ENCODE data around the gene CRYAA. TPM values are rescaled to one million over a fixed set of nuclear protein-coding genes. Genes with fewer than 3 reads are reported as not detected.
"Not testable (repeated sequence)": the region's sequence is repeated elsewhere in the genome, so short reads cannot be mapped to it uniquely, and the experiment has no call there.

The CRYAA gene
- total RNA-seq (2022) = not detected in 2 replicates
- Bru-seq, nascent RNA = percentile 12 among the genes with signal in this experiment
- not detected for BruChase-seq, experiment 1, labeled RNA remaining after a 6-hour chase
- BruChase-seq, experiment 2, labeled RNA remaining after a 2-hour chase = not detected
- long read RNA-seq = 0 reads

GRCh38 chr21:43168708-43169107 lies at the start of gene CRYAA:
CRYAA (plus strand) TSS chr21:43169008; CDS start chr21:43169100, 92 bp downstream.
- CTCF ChIA-PET; H3K27me3 Mint-ChIP-seq (ENCODE audit: unreplicated experiment); H3K27ac Mint-ChIP-seq (ENCODE audit: unreplicated experiment); H3K4me1 Mint-ChIP-seq (ENCODE audit: low read depth, unreplicated experiment); H3K9me3 Mint-ChIP-seq (ENCODE audit: low read depth, unreplicated experiment); H3K4me3 Mint-ChIP-seq (ENCODE audit: low read depth, unreplicated experiment); DNase-seq; H3K36me3 Mint-ChIP-seq (ENCODE audit: insufficient read depth, unreplicated experiment); BruUV-seq (replicated peaks); intact Hi-C loops (cut with micrococcal nuclease; ENCODE audit: unreplicated experiment): not testable (repeated sequence)

- H3K27me3 Mint-ChIP-seq (ENCODE audit: unreplicated experiment); DNase-seq; H3K4me3 Mint-ChIP-seq (ENCODE audit: low read depth, unreplicated experiment); intact Hi-C loops (cut with micrococcal nuclease; ENCODE audit: unreplicated experiment); CTCF ChIA-PET; H3K4me1 Mint-ChIP-seq (ENCODE audit: low read depth, unreplicated experiment); H3K36me3 Mint-ChIP-seq (ENCODE audit: insufficient read depth, unreplicated experiment); BruUV-seq (replicated peaks); H3K9me3 Mint-ChIP-seq (ENCODE audit: low read depth, unreplicated experiment); H3K27ac Mint-ChIP-seq (ENCODE audit: unreplicated experiment): not testable (repeated sequence)
These were observed 38.7 kb upstream of the CRYAA start for GRCh38 chr21:43130094-43130493.

- H3K27ac Mint-ChIP-seq (ENCODE audit: unreplicated experiment); DNase-seq; H3K9me3 Mint-ChIP-seq (ENCODE audit: low read depth, unreplicated experiment); BruUV-seq (replicated peaks); H3K36me3 Mint-ChIP-seq (ENCODE audit: insufficient read depth, unreplicated experiment); CTCF ChIA-PET; H3K4me3 Mint-ChIP-seq (ENCODE audit: low read depth, unreplicated experiment); intact Hi-C loops (cut with micrococcal nuclease; ENCODE audit: unreplicated experiment); H3K4me1 Mint-ChIP-seq (ENCODE audit: low read depth, unreplicated experiment); H3K27me3 Mint-ChIP-seq (ENCODE audit: unreplicated experiment): not testable (repeated sequence)
These were observed 34.3 kb upstream of the CRYAA start for GRCh38 chr21:43134520-43134919.

- H3K9me3 Mint-ChIP-seq (ENCODE audit: low read depth, unreplicated experiment); H3K27me3 Mint-ChIP-seq (ENCODE audit: unreplicated experiment); H3K4me1 Mint-ChIP-seq (ENCODE audit: low read depth, unreplicated experiment); H3K36me3 Mint-ChIP-seq (ENCODE audit: insufficient read depth, unreplicated experiment); H3K27ac Mint-ChIP-seq (ENCODE audit: unreplicated experiment); intact Hi-C loops (cut with micrococcal nuclease; ENCODE audit: unreplicated experiment); CTCF ChIA-PET; DNase-seq; H3K4me3 Mint-ChIP-seq (ENCODE audit: low read depth, unreplicated experiment); BruUV-seq (replicated peaks): not testable (repeated sequence)
These were observed 29.9 kb upstream of the CRYAA start for GRCh38 chr21:43138944-43139343.

- H3K4me3 Mint-ChIP-seq (ENCODE audit: low read depth, unreplicated experiment); BruUV-seq (replicated peaks); H3K27me3 Mint-ChIP-seq (ENCODE audit: unreplicated experiment); H3K9me3 Mint-ChIP-seq (ENCODE audit: low read depth, unreplicated experiment); CTCF ChIA-PET; H3K4me1 Mint-ChIP-seq (ENCODE audit: low read depth, unreplicated experiment); DNase-seq; intact Hi-C loops (cut with micrococcal nuclease; ENCODE audit: unreplicated experiment); H3K36me3 Mint-ChIP-seq (ENCODE audit: insufficient read depth, unreplicated experiment); H3K27ac Mint-ChIP-seq (ENCODE audit: unreplicated experiment): not testable (repeated sequence)
These were observed 27.4 kb upstream of the CRYAA start for GRCh38 chr21:43141407-43141806.

- H3K4me1 Mint-ChIP-seq (ENCODE audit: low read depth, unreplicated experiment); H3K9me3 Mint-ChIP-seq (ENCODE audit: low read depth, unreplicated experiment); H3K36me3 Mint-ChIP-seq (ENCODE audit: insufficient read depth, unreplicated experiment); H3K27me3 Mint-ChIP-seq (ENCODE audit: unreplicated experiment); BruUV-seq (replicated peaks); CTCF ChIA-PET; intact Hi-C loops (cut with micrococcal nuclease; ENCODE audit: unreplicated experiment); H3K4me3 Mint-ChIP-seq (ENCODE audit: low read depth, unreplicated experiment); DNase-seq; H3K27ac Mint-ChIP-seq (ENCODE audit: unreplicated experiment): not testable (repeated sequence)
These were observed 22.2 kb upstream of the CRYAA start for GRCh38 chr21:43146637-43147036.

GRCh38 chr21:43147999-43148398 lies 20.8 kb upstream of the CRYAA start:
- H3K36me3 Mint-ChIP-seq (ENCODE audit: insufficient read depth, unreplicated experiment); CTCF ChIA-PET; H3K4me3 Mint-ChIP-seq (ENCODE audit: low read depth, unreplicated experiment); H3K27me3 Mint-ChIP-seq (ENCODE audit: unreplicated experiment); H3K4me1 Mint-ChIP-seq (ENCODE audit: low read depth, unreplicated experiment); H3K27ac Mint-ChIP-seq (ENCODE audit: unreplicated experiment); DNase-seq; BruUV-seq (replicated peaks); intact Hi-C loops (cut with micrococcal nuclease; ENCODE audit: unreplicated experiment); H3K9me3 Mint-ChIP-seq (ENCODE audit: low read depth, unreplicated experiment): not testable (repeated sequence)

GRCh38 chr21:43149344-43149743 lies 19.5 kb upstream of the CRYAA start:
- BruUV-seq (replicated peaks); DNase-seq; H3K27me3 Mint-ChIP-seq (ENCODE audit: unreplicated experiment); CTCF ChIA-PET; H3K4me1 Mint-ChIP-seq (ENCODE audit: low read depth, unreplicated experiment); H3K4me3 Mint-ChIP-seq (ENCODE audit: low read depth, unreplicated experiment); H3K9me3 Mint-ChIP-seq (ENCODE audit: low read depth, unreplicated experiment); H3K36me3 Mint-ChIP-seq (ENCODE audit: insufficient read depth, unreplicated experiment); intact Hi-C loops (cut with micrococcal nuclease; ENCODE audit: unreplicated experiment); H3K27ac Mint-ChIP-seq (ENCODE audit: unreplicated experiment): not testable (repeated sequence)

- H3K9me3 Mint-ChIP-seq (ENCODE audit: low read depth, unreplicated experiment); BruUV-seq (replicated peaks); H3K27ac Mint-ChIP-seq (ENCODE audit: unreplicated experiment); DNase-seq; intact Hi-C loops (cut with micrococcal nuclease; ENCODE audit: unreplicated experiment); H3K36me3 Mint-ChIP-seq (ENCODE audit: insufficient read depth, unreplicated experiment); H3K27me3 Mint-ChIP-seq (ENCODE audit: unreplicated experiment); CTCF ChIA-PET; H3K4me1 Mint-ChIP-seq (ENCODE audit: low read depth, unreplicated experiment); H3K4me3 Mint-ChIP-seq (ENCODE audit: low read depth, unreplicated experiment): not testable (repeated sequence)
These were observed 15.2 kb upstream of the CRYAA start for GRCh38 chr21:43153601-43154000.

- H3K36me3 Mint-ChIP-seq (ENCODE audit: insufficient read depth, unreplicated experiment); intact Hi-C loops (cut with micrococcal nuclease; ENCODE audit: unreplicated experiment); H3K9me3 Mint-ChIP-seq (ENCODE audit: low read depth, unreplicated experiment); H3K4me1 Mint-ChIP-seq (ENCODE audit: low read depth, unreplicated experiment); CTCF ChIA-PET; DNase-seq; H3K27me3 Mint-ChIP-seq (ENCODE audit: unreplicated experiment); H3K27ac Mint-ChIP-seq (ENCODE audit: unreplicated experiment); H3K4me3 Mint-ChIP-seq (ENCODE audit: low read depth, unreplicated experiment); BruUV-seq (replicated peaks): not testable (repeated sequence)
These were observed 9.3 kb upstream of the CRYAA start for GRCh38 chr21:43159279-43160175.

Measured in Calu3 (cell line).